NOMO-1 treated with dmso at 0.1 percent for 144 hours (cell line): ENCODE data around the gene MED19.
A peak's percentile ranks its signal among the peaks of the same experiment; 100 is the strongest.
"Not testable (repeated sequence)": the region's sequence is repeated elsewhere in the genome, so short reads cannot be mapped to it uniquely, and the experiment has no call there.

Experiments
- DNase-seq: peaks from one replicate; lab custom pipeline; 2025; ENCODE audit not compliant: unreplicated experiment; lab: John Stamatoyannopoulos, UW

MED19 gene, protein sequence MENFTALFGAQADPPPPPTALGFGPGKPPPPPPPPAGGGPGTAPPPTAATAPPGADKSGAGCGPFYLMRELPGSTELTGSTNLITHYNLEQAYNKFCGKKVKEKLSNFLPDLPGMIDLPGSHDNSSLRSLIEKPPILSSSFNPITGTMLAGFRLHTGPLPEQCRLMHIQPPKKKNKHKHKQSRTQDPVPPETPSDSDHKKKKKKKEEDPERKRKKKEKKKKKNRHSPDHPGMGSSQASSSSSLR

DNA sequence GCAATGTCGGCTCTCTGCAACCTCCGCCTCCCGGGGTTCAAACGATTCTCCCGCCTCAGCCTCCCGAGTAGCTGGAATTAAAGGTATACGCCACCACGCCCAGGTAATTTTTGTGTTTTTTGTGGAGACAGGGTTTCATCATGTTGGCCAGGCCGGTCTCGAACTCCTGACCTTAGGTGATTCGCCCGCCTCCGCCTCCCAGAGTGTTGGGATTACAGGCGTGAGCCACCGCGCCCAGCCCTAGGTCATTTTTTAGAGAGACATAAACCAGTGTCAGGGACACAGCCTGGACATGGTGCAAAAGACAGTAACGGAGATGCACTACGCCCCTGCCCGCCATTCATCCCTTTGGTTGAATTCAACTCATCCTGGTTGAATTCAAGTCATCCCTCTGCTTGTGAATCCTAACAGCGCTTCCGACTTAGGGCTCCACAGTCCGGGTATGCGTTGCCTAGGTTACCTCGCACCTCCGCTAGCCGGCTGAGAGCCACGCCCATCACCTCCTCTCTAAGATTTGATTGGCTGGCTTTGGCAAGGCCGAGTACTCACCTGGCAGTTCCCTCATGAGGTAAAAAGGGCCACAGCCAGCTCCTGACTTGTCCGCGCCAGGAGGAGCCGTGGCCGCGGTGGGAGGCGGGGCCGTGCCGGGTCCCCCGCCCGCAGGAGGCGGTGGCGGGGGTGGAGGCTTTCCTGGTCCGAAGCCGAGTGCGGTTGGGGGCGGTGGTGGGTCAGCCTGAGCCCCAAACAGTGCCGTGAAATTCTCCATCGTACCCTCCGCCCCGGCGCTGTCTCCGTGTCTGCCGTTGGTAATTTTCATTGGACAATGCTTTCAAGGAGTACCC lies at the start of gene MED19:
TSS of gene MED19 (minus strand) at position 802 of the 842 bp plus-strand sequence. CDS start at position 766, 36 bp downstream.
- DNase-seq = peak; percentile 75

DNA sequence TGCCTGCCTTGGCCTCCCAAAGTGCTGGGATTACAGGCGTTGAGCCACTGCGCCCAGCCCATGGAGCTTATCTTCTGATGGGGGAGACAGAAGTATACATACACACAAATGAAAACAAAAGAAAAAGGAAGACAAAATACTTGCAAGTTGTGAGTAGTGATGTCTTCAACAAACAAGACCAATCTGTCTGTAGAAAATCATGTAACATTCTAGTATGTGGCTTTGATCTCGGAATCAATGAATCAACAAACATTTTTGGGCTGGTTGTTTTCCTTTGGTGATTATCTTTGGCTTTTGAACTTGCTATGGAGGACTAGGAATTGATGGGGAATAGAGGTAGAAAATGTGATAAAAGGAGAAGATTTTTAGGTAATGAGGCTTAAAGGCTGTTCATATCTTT lies 46.2 kb upstream of the MED19 start:
- DNase-seq = no peak

DNA sequence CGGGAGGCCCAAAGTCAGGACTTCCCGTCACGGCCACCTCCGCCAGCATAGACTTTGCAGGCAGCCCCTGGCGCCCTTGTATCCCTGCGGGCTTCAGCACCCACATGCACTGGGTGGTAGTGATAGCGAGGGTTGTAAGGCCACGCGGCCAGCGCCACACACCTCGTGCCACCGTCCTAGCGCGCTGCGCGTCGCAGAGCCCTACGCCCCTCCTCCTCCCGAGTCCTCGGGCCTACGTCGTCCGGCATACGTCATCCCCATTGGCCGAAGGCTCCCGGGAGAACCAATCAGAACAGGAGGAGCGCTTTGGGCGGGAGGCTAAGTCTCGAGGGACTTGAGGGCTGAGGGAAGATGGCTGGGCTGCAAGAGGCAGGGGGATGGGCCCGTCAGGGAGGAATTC lies 40.9 kb upstream of the MED19 start:
- no peak for DNase-seq

DNA sequence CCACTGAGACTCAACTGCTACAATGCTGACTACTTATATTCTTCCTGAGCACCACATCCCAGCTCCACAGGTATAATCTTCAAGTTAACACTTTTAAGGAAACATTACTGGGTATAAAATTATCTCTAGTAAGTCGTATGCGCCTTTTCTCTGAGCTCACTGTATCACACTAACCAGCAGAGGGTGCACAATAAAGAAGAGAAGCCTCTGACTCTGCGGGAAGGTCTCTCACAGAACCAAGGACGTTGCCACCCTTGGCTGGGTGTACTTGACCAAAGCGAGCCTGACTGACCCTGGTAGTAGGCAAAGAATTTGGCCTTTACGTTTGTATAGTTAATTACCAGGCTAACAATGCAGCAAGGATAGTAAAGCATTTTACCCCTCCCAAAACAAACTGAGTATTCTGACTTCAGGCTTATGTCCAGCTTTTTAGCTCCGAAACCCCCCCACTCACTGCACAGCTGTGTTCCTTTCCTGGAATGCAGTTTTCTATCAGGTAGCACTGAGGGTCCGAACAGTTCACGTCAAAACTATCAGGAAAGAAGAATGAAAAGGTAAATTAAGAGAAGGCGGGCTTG lies 39.8 kb upstream of the MED19 start, which contains the start of gene BTBD18:
TSS of gene BTBD18 (minus strand) at position 144 of the 578 bp plus-strand sequence. CDS start 631 bp downstream, outside the sequence.
- DNase-seq = no peak

DNA sequence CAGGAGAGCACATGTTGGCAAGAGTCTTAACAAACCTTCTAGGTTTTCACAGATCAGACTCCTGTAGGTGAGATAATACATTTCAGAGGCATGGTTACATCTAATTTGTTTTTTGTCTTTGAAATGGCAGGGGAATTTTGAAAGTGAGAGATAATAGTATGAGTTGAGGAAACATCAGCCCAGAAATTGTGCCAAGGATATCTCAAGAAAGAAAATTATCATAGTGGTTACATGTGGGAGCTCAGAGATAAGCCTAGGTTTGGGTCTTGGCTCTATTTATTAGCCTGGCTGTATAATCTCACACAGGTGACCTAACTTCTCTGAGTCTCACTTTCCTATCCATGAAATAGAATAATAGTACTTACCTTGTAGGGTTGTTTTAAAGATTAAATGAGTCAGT lies 39.2 kb upstream of the MED19 start:
- DNase-seq = no peak

DNA sequence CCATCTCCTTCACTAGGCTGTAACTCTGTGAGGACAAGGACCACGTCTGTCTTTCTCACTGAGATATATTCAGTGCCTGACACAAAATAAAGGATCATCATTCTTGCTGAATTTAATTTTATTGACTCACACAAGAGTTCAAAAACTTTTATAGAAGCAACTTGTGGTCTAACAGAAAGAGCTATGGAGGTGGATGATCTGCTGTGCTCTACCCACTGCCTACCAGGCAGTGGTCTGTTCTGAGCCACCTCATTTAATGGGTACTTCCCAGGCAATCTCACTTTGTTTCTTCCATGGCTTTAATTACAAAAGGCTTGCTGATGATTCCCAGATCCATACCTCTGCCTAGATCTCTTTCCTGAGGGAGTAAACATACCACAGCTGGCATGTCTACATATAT lies 34.9 kb upstream of the MED19 start:
- DNase-seq = no peak

DNA sequence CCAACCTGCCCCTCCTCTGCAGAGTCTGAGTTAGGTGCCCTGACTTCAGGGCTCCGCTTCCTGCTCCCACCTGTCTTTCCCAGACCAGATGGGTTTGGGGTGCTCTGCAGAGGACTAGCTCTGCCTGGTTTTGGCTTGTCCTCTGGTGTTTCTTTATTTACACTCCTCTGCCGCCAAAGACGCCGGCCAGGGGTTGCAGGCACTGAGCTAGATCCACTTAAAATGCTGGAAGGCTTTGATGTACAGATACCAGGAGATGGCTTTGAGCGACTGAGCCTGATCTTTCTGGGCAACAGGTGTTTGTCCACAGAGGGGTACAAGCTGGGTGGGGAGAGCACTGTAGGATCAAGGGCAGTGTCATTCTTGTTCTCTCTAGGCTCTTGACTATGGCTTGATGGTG lies 33.2 kb upstream of the MED19 start:
- DNase-seq = no peak

DNA sequence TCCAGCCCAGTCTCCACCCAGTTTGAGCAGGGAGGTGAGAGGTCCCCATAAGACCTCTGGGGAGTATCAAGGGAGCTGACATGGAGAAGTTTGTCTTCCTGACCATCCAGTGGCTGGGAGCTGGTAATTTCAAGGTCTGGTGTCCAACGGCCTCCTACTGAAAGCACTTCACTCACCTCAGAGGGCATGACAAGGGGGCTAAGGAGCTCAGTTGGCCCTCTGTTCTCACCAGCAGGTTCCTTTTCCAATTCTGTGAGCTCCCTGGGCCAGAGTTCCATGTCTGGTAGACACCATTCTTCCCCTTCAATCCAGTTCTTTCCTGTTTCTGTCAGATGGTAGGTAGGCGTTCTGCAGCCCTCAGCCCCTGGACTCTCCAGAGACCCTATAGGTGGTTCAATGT lies 32.3 kb upstream of the MED19 start:
- no peak for DNase-seq

DNA sequence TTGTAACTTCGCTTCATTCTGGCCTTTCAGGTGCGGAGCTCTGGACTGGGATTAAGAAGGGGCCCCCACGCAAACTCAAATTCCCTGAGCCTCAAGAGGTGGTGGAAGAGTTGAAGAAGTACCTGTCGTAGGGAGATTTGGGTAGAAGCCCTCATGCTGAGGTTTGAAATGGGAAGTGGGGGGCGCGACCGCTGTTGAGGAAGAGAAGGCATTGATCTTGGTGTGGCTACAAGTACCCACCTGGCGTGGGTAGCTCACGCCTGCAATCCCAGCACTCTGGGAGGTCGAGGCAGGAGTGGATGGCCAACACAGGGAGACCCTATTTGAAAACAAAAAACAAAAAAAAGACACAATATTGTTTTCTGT lies 30.1 kb upstream of the MED19 start:
- no peak for DNase-seq

DNA sequence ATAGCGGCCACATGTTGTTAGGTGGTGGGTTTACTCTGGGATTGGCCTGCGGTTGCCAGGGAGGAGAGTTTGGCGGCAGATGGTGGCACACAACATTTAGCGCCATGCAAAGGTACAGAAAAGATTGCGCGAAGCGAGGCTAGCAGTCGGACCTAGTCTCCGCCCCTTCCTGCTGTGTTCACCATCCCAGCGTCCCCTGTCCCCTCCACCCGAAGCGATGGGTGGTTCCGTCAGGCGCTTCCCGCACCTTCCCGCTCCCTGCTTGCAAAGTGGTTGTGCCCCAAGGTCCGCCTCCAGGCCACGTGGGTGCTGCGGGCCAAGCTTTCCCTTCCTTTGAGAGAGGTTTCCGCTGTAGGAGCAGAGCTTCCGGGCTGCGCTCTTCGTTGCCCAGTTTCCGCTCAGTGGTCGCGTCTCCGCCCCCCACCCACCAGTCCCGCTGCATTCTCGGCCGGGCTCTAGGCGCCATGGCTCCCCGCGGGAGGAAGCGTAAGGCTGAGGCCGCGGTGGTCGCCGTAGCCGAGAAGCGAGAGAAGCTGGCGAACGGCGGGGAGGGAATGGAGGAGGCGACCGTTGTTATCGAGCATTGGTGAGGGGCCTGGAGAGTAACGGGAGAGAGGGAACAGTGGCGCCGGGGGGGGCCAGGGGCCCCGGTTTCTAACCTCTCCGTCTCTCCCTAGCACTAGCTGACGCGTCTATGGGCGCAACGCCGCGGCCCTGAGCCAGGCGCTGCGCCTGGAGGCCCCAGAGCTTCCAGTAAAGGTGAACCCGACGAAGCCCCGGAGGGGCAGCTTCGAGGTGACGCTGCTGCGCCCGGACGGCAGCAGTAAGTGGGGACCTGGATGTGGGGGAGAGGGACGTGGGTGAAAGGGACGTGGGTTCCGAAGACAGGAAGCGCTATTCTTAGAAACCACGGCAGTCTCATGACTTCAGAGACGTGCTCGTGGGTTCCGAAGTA lies 29.4 kb upstream of the MED19 start, which contains the start of gene SELENOH:
TSS of gene SELENOH (plus strand) at position 360 of the 955 bp plus-strand sequence. CDS start at position 465, 105 bp downstream.
- peak; percentile 99 for DNase-seq

DNA sequence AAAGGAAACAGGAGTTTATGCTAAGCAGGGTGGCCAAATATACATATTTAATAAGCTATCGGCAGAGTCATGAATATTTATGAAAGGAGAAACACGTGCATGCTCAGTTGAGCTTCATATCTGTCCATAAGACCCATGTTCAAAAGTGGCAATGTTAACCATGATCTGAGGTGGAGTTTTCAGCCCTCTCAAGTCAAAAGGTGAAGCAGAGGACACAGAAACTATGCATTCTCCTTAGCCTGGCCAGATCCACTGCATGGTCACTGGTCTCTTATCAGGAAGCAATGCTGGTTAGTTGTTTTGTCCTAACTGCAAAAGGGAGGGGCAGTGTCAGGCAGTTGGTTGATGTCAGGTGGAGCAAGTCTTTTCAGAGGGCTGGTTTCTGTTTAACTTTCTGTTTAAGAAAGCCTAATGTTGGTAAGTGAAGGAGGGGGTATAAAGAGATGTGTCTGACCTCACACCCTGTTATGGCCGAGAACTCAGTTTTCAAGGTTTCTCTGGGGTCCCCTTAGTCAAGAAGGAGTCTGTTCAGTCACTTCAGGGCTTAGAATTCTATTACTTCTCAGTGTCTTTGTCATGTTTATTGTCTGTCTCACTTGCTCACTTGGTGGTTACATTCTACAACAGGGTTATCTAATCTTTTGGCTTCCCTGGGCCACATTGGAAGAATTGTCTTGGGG lies 23.7 kb upstream of the MED19 start:
- DNase-seq = no peak

DNA sequence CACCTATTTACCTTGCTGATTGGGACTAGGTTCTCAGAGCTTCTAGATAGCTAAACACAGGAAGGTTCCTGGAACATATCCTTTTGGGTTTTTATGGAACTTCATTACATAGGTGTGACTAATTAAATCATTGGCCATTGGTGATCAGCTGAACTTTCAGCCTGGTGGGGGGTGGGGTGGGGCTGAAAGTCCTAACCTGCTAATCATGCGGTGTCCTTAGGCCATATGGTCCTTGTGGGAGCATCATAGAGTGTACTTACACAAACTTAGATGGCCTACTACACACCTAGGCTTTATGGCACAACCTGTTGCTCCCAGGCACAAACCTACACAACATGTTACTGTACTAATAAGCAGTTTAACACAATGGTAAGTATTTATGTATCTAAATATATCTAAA lies 20.6 kb upstream of the MED19 start:
- DNase-seq = no peak

DNA sequence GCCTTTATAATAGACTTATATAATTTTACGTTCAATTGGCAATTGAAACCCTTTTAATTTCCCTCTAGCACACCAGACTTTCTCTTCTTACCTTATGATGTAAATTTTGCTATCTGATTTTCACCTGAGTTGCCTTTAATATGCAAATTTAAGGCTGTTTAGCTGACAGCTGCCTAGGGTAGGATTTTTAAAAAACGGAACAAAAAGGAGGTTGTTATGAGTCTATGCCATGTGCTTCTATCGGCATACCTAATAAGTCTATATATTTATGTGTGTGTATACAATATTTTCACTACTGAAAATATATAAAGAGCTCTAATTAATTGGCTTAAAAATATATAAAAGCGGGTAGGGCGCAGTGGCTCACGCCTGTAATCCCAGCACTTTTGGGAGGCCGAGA lies 17.5 kb upstream of the MED19 start:
- DNase-seq = no peak

DNA sequence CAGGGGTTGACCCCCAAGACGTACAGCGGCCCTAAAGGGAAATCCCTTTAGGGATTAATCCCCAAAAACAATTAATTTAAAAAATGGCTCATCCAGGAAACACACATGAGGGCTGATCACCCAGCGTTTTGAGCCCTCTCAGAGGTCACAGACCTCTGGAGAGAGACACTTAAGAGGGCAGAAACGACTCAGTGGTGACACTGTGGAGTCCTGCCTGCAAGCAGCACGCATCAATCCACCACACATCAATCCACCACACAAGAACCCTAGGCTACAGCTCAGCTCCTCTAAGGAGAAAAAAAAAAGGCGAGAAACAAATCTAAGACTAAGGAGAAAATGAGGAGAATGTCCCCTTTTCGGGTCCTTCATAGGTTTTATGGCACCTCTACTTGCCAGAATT lies 16.8 kb upstream of the MED19 start:
- DNase-seq = no peak

DNA sequence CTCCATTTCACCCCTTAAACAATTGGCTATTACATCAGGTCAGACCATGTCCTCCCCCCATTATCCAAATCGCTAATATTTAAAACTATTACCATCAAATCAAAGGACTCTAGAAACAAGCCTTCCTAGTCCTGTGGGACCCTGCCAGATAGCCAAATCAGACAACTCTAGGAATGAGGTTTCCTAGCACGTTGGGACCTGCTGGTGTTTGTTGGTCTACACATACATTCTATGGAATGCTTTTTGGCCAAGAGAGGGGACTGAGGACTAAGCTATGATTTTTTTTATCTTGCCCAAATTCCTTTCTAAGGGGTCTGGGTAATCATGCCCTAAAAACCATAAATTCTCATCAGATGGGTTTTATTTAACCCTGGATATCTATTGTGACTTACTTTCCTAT lies 15.2 kb upstream of the MED19 start:
- DNase-seq = no peak

DNA sequence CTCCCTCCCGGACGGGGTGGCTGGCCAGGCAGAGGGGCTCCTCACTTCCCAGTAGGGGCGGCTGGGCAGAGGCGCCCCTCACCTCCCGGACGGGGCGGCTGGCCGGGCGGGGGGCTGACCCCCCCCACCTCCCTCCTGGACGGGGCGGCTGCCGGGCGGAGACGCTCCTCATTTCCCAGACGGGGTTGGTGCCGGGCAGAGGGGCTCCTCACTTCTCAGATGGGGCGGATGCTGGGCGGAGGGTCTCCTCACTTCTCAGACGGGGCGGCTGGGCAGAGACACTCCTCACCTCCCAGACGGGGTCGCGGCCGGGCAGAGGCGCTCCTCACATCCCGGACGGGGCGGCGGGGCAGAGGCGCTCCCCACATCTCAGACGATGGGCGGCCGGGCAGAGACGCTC lies 4.7 kb upstream of the MED19 start:
- DNase-seq = not testable (repeated sequence)

DNA sequence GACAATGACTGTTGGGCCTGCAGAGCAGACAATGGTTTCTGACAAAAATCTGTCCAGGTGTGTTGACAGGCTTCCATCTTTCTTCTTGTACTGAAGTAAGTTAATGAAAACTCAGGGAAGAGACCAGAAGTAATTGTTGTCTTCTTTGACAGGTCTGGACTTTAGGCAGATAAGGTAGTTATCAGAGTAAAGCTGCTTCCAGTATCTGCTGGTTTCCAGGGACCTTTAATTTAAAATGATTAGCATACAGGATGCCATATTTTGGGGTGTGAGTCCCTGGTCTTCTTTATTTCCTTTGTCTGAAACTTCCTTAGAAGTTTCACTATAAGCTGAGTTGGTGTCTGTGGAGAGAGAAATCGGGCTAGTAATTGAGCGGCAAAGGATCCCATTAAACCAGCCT lies 1.8 kb upstream of the MED19 start:
- no peak for DNase-seq

DNA sequence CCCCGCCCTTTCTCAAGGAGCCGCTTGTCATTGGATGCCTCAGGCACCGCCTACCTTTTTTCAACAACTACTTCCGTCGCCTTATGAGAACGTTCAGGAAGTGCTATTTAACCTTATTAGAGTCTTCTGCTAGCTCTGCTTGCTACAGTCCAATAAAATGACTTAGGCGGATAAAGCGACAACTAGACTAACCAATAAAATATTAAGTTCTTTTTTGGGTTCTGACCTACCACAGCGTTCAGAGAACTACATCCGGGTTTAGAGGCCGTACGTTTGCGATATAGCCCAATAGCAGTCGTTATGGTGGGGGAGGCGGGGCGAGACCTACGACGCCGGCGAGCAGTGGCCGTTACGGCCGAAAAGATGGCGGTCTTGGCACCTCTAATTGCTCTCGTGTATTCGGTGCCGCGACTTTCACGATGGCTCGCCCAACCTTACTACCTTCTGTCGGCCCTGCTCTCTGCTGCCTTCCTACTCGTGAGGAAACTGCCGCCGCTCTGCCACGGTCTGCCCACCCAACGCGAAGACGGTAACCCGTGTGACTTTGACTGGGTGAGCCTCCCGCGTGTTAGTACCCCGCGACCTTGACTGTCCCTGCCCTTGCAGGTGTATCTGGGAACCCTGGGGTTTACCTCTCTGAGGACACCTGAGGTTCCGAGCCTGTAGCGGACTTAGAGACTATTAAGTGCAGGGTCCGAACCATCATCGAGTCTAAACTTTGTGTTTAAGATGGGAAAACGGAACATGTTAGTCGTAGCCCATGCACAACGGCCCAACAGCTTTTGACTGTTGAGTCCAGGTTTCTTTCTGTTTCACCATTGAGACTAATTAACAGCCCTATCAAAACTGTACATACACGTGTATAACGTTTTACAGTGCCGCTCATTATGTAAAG lies 488 bp upstream of the MED19 start, which contains the start of gene TMX2:
TSS of gene TMX2 (plus strand) at position 338 of the 895 bp plus-strand sequence. CDS start at position 364, 26 bp downstream.
- peak; percentile 99 for DNase-seq

DNA sequence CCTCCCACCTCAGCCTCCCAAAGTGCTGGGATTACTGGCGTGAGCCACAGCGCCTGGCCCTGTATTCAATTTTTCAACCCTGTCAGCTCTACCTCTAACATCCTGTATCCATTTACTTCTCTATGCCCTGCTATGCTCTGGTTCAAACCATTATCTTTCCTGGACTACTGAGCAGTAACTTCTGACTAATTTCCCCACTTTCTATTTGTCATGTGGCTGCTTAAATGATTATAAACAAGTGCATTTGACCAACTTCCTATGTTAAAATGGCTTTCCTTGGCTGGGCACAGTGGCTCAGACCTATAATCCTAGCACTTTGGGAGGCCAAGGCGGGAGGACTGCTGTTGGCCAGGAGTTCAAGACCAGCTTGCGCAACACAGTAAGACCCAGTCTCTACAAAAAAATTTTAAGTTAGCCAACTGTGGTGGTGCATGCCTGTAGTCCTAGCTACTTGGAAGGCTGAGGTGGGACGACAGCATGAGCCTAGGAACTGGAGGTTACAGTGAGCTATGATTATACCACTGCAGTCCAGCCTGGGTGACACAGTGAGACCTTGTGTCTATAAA lies 2.1 kb downstream of the MED19 start:
- no peak for DNase-seq
